Common myeloid progenitor, CD34-positive (primary cell): ENCODE measurements around the gene MT1H.
A peak's percentile ranks its signal among the peaks of the same experiment; 100 is the strongest.

Experiments used
- CTCF ChIA-PET: fragments of 350-600 bp; sonication (Branson Sonifier 250); formaldehyde crosslinking; loops from one replicate; lab custom pipeline; 2021; ENCODE audit warnings: antibody characterized with exemption; lab: Charles Lee
- POLR2A ChIA-PET: fragments of 350-600 bp; sonication (Branson Sonifier 250); formaldehyde crosslinking; loops from one replicate; lab custom pipeline; 2021; ENCODE audit warnings: antibody characterized with exemption; lab: Charles Lee
- DNase-seq, 3 donors: peaks; one replicate each; pipeline versions ENCODE4 v3.0.0 to v3.0.0-alpha.2; 2013
- H3K27ac ChIP-seq, 2 experiments: 1 replicate in 1 of 2; 2 replicates in 1 of 2; pipeline ENCODE4 v1.7.0; 2013; ENCODE audit warnings: inconsistent platforms in 2 of 2, low read length in 2 of 2, mild to moderate bottlenecking in 2 of 2, low read depth in 1 of 2, moderate library complexity in 1 of 2; ENCODE audit not compliant: severe bottlenecking in 2 of 2, insufficient read depth in 1 of 2, poor library complexity in 1 of 2
- H3K27me3 ChIP-seq, 5 experiments: replicated peaks in 2 of 5; 1 replicate in 3 of 5; 2 replicates in 2 of 5; pipeline versions ENCODE4 v1.6.1 to v1.7.0; 2013; ENCODE audit warnings: low read length in 4 of 5, mild to moderate bottlenecking in 2 of 5, moderate library complexity in 2 of 5, inconsistent platforms in 1 of 5; ENCODE audit not compliant: insufficient read depth in 5 of 5, control insufficient read depth in 4 of 5
- H3K36me3 ChIP-seq, 4 experiments: 1 replicate in 2 of 4; 2 replicates in 2 of 4; pipeline versions ENCODE4 v1.6.1 to v1.7.0; 2013; ENCODE audit warnings: low read length in 3 of 4, control low read depth in 1 of 4, mild to moderate bottlenecking in 1 of 4; ENCODE audit not compliant: control insufficient read depth in 4 of 4, insufficient read depth in 4 of 4
- H3K4me1 ChIP-seq, 4 experiments: 1 replicate in 3 of 4; 2 replicates in 1 of 4; pipeline versions ENCODE4 v1.6.1 to v1.7.1; 2013; ENCODE audit warnings: low read length in 3 of 4, mild to moderate bottlenecking in 3 of 4, control low read depth in 1 of 4, inconsistent platforms in 1 of 4, moderate library complexity in 1 of 4; ENCODE audit not compliant: control insufficient read depth in 4 of 4, insufficient read depth in 4 of 4; ENCODE audit errors: control extremely low read depth in 1 of 4
- H3K4me3 ChIP-seq, 7 experiments: 1 replicate in 4 of 7; 2 replicates in 3 of 7; pipeline versions ENCODE4 v1.5.1 to v1.7.0; 2013; ENCODE audit warnings: mild to moderate bottlenecking in 7 of 7, low read length in 6 of 7, moderate library complexity in 6 of 7, inconsistent platforms in 2 of 7, low read depth in 2 of 7, control low read depth in 1 of 7; ENCODE audit not compliant: insufficient read depth in 4 of 7, control insufficient read depth in 1 of 7; ENCODE audit errors: extremely low read depth in 1 of 7
- H3K9me3 ChIP-seq, 5 experiments: 1 replicate in 4 of 5; 2 replicates in 1 of 5; pipeline versions ENCODE4 v1.6.1 to v1.7.1; 2013; ENCODE audit warnings: low read length in 4 of 5, mild to moderate bottlenecking in 2 of 5, inconsistent platforms in 1 of 5, low read depth in 1 of 5, moderate library complexity in 1 of 5; ENCODE audit not compliant: control insufficient read depth in 4 of 5, insufficient read depth in 2 of 5; ENCODE audit errors: control extremely low read depth in 1 of 5
- WGBS: methylation state at CpG from one replicate; pipeline ENCODE4 v1.1.5; 2013; ENCODE audit not compliant: insufficient coverage; 5-methylcytosine and 5-hydroxymethylcytosine counted together

The MT1H gene

DNA sequence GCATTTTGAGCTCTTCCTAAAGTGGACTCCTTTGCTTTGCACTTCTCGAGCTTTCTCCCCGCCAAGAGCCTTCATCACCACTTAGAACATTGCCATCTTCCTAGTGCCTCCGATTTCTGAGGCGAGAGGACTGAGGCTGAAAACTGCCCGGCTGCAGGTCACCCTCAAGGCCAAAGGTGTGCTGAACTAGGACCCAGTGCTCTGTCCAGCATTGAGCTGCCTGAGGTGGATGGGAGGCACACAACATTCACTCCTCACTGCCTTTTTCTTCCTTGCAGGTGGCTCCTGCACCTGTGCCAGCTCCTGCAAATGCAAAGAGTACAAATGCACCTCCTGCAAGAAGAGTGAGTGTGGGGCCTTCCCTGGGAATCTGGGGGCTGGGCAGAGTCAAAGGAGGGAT lies 25.8 kb upstream of the MT1H start:
- H3K27me3 ChIP-seq: peaks cover 34 to 98% (median 67%) of the 10 kb centered on the region in 5 experiments

DNA sequence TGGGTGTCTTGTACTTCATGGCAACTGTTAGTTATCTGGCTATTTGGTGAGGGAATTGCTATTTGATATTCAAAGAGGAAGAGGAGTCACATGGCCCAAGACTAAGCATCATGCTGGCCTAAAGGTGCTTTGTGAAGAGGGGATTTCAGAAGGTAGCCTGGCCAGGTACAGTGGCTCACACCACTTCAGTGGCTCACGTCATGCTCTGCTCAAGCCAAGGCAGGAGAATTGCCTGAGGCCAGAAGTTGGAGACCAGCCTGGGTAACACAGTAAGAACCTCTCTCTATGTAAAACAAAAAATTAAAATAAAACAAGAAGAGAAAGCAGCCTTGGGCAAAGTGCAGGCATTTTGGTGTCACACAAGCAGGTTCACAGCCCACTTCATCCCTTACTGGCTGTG lies 24.3 kb upstream of the MT1H start:
- Histone ChIP-seq H3K36me3 (no peaks in the 10 kb centered on the region), H3K4me3 (no peak overlapping the region), H3K9me3 (no peaks in the 10 kb centered on the region), H3K4me1 (peaks cover 0 to 10% (median 7%) of the 10 kb centered on the region in 4 experiments), H3K27ac (no peak overlapping the region), H3K27me3 (peaks cover 28 to 98% (median 57%) of the 10 kb centered on the region in 5 experiments)
- ChIA-PET POLR2A (no interaction called here), CTCF (interaction anchor here (1.8 kb wide), 1 partner anchor 12 kb away, joined by 4 read pairs; the partner anchor contains the start of gene MT1F)
- 100% methylated on average over 1 of the region's 1 CpG for WGBS
- DNase-seq: no peak

More for the DNA sequence above, 25.8 kb upstream of the MT1H start:
- H3K4me3 ChIP-seq: peak overlapping the region in 1 of 7 experiments; percentile 51
- no peaks in the 10 kb centered on the region for H3K9me3 ChIP-seq
- DNase-seq: no peak
- H3K27ac ChIP-seq: no peak overlapping the region
- WGBS: 43% methylated on average over 2 of the region's 5 CpGs
- POLR2A ChIA-PET: no interaction called here
- H3K36me3 ChIP-seq: no peaks in the 10 kb centered on the region
- CTCF ChIA-PET: interaction anchor here (0.6 to 1.6 kb wide), 7 partner anchors 9 to 146 kb away, joined by 3 to 5 read pairs (median 3); partner anchors contain the start of gene MT1E
- H3K4me1 ChIP-seq: peaks cover 0 to 10% (median 7%) of the 10 kb centered on the region in 4 experiments

DNA sequence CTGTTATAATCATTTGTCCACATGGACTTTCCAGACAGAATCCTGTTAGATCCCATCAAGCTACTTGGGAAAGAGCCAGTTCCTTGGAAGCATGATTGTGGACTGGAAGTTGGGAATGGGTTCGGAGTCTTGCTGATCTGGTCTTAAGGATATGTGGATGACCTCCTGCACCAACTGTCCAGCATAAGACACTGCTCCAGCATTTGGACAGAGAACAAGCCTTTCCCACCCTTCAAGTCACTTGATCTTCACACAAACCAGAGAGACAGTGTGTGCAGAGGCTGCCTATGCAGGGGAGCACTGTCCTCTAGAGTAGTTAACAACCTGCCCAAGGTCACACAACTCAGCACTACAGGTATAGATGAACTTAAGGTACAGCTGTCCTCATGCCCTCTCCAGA lies 23.8 kb upstream of the MT1H start:
- Histone ChIP-seq H3K9me3 (no peaks in the 10 kb centered on the region), H3K4me3 (no peak overlapping the region), H3K27me3 (peaks cover 28 to 98% (median 54%) of the 10 kb centered on the region in 5 experiments), H3K36me3 (no peaks in the 10 kb centered on the region), H3K4me1 (peaks cover 0 to 10% (median 7%) of the 10 kb centered on the region in 4 experiments), H3K27ac (no peak overlapping the region)
- POLR2A ChIA-PET: no interaction called here
- no CpG with 5 or more reads among the region's 1 CpG for WGBS
- CTCF ChIA-PET: interaction anchor here (0.7 to 1.8 kb wide), 5 partner anchors 10 to 56 kb away, joined by 3 to 7 read pairs (median 4); partner anchors contain the start of gene MT1F
- DNase-seq: no peak

DNA sequence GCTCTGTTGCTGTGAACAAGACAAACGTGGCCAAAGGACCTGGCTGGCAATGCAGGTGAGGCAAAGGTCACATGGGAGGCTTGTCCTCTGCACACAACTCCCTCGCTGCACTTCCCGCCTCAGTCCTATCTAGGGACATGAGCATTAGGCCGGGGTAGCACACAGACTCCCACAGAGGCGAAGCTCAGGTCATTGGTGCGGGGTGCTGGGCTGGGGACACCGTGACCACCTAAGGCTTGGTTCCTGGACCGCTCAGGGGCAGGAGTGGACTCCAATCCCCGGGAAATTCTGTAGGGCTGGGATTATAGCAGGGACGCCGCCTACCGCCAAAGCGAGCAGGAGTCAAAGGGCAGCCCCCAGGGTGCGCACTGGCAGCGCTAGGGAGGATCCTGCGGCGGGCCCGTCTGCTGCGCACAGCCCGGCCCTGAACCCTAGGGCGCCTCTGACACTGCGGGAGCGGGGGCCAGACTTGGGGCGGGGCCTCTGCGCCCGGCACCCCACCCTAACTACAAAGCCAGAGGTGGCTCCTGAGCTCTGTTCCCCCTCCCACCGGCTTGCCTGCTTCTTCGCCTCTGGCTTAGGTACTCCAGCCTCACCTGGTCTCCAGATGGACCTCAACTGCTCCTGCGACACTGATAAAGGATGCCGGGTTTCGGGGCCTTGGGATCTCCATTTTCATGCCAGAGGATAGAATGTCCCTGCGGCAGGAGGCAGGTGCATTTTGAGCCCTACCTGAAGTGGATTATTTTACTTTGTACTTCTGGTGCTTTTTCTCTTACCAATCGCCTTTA lies 21.8 kb upstream of the MT1H start:
- no peak for DNase-seq
- Histone ChIP-seq H3K4me1 (peaks cover 0 to 10% (median 7%) of the 10 kb centered on the region in 4 experiments), H3K27ac (no peak overlapping the region), H3K4me3 (no peak overlapping the region), H3K36me3 (no peaks in the 10 kb centered on the region), H3K27me3 (peaks cover 21 to 96% (median 50%) of the 10 kb centered on the region in 5 experiments), H3K9me3 (no peaks in the 10 kb centered on the region)
- ChIA-PET POLR2A (no interaction called here), CTCF (interaction anchor here (1.0 kb wide), 1 partner anchor 72 kb away, joined by 3 read pairs; no protein-coding TSS in a partner anchor)
- WGBS: 38% methylated on average over 32 of the region's 33 CpGs

DNA sequence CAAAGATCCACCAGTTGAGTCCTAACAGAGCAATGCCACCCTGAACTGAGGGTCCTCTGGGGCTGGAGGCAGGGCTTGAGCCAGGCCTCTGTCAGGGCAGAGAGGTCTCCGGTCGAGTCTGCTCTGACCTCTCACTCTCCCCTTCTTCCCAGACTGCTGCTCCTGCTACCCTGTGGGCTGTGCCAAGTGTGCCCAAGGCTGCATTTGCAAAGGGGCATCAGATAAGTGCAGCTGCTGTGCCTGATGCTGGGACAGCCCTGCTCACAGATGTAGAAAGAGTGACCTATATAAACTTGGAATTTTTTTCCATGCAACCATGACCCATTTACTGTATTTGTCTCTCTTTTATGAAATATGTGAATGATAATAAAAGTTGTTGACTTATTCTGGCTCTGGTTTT lies 20.3 kb upstream of the MT1H start:
- WGBS: 94% methylated on average over 2 of the region's 2 CpGs
- no peak overlapping the region for H3K4me3 ChIP-seq
- H3K27ac ChIP-seq: no peak overlapping the region
- H3K4me1 ChIP-seq: no peaks in the 10 kb centered on the region
- POLR2A ChIA-PET: no interaction called here
- CTCF ChIA-PET: no interaction called here
- DNase-seq: no peak
- no peaks in the 10 kb centered on the region for H3K9me3 ChIP-seq
- no peaks in the 10 kb centered on the region for H3K36me3 ChIP-seq
- peaks cover 17 to 81% (median 44%) of the 10 kb centered on the region in 5 experiments for H3K27me3 ChIP-seq

GRCh38 chr16:56649820-56650219 lies 19.8 kb upstream of the MT1H start:
- DNase-seq: no peak
- Histone ChIP-seq H3K27me3 (peaks cover 14 to 76% (median 40%) of the 10 kb centered on the region in 5 experiments), H3K4me1 (no peaks in the 10 kb centered on the region), H3K36me3 (no peaks in the 10 kb centered on the region), H3K4me3 (no peak overlapping the region), H3K9me3 (no peaks in the 10 kb centered on the region), H3K27ac (no peak overlapping the region)
- POLR2A ChIA-PET: no interaction called here
- WGBS: no CpG with 5 or more reads among the region's 3 CpGs
- CTCF ChIA-PET: no interaction called here

- ChIA-PET CTCF (no interaction called here), POLR2A (no interaction called here)
- no peaks in the 10 kb centered on the region for H3K36me3 ChIP-seq
These were observed 18.0 kb upstream of the MT1H start, which contains the start of gene MT1B for GRCh38 chr16:56651586-56651985. TSS of gene MT1B (plus strand) at chr16:56651886. CDS start at chr16:56651954, 68 bp downstream.

More at GRCh38 chr16:56651586-56651985, 18.0 kb upstream of the MT1H start, which contains the start of gene MT1B:
- H3K4me3 ChIP-seq: no peak within 1 kb of the TSS
- WGBS: 80% methylated on average over 4 of the region's 7 CpGs
- DNase-seq: no peak
- no peaks in the 10 kb centered on the region for H3K9me3 ChIP-seq
- no peak within 1 kb of the TSS for H3K27ac ChIP-seq
- peaks cover 0 to 60% (median 42%) of the 10 kb centered on the region in 5 experiments for H3K27me3 ChIP-seq
- no peaks in the 10 kb centered on the region for H3K4me1 ChIP-seq
